Measurements from ENCODE around the gene ANLN. TPM values are rescaled to one million over a fixed set of nuclear protein-coding genes. Genes with fewer than 3 reads are reported as not detected.
"Not testable (repeated sequence)": the region's sequence is repeated elsewhere in the genome, so short reads cannot be mapped to it uniquely, and the experiment has no call there.

ANLN gene
- total RNA-seq, 1 experiment from 2014 or later, result 78.9 TPM

GRCh38 chr7:36372156-36372555, 17.5 kb upstream of the ANLN start:
- Mint-ChIP-seq H3K4me3 (no peak overlapping the region), H3K4me1 (0 out of 4 replicates have a peak, but pooled peaks cover 0 to 3% of the 10 kb centered on the region in 2 experiments), H3K36me3 (ENCODE audit: insufficient read depth in 1 of 3, low read depth in 3 of 3) (no peaks in the 10 kb centered on the region), H3K9me3 (no peaks in the 10 kb centered on the region), H3K27ac (no peak overlapping the region; a peak in 1 of 7 replicates), H3K27me3 (ENCODE audit: low read depth) (peaks cover 43% of the 10 kb centered on the region)
- Histone ChIP-seq H4K5ac (ENCODE audit: insufficient read length, low read depth, low read length) (no peak overlapping the region), H3K23ac (ENCODE audit: insufficient read length, low read depth, low read length) (no peak overlapping the region), H3K27ac (ENCODE audit: insufficient read length, low read depth, low read length) (no peak overlapping the region), H3T11ph (ENCODE audit: low read length) (no peak overlapping the region), H2AFZ (ENCODE audit: low read length) (no peak overlapping the region), H2BK120ac (ENCODE audit: low read depth, low read length, poor library complexity, severe bottlenecking) (no peak overlapping the region), H3K4me2 (ENCODE audit: insufficient read depth, insufficient read length, low read length) (no peak overlapping the region), H4K8ac (replicated peaks; ENCODE audit: insufficient read length, low read depth, low read length) (no peak overlapping the region), H3K9me3 (ENCODE audit: control insufficient read depth, low read depth, low read length) (no peaks in the 10 kb centered on the region), H4K91ac (ENCODE audit: insufficient read length, low read depth, low read length) (no peak overlapping the region), H2AK5ac (ENCODE audit: insufficient read length, low read length) (no peak overlapping the region), H2BK5ac (ENCODE audit: insufficient read length, low read length) (no peak overlapping the region), H2BK12ac (ENCODE audit: insufficient read length, low read depth, low read length) (no peak overlapping the region), H4K20me1 (ENCODE audit: control insufficient read depth, insufficient read depth, insufficient read length) (no peaks in the 10 kb centered on the region), H3K27me3 (ENCODE audit: insufficient read depth, low read length) (no peaks in the 10 kb centered on the region; the same call in 1 of the 2 replicates), H3K9ac (ENCODE audit: extremely low read depth, insufficient read length, low read length) (no peak overlapping the region), H2BK20ac (ENCODE audit: low read depth, low read length, poor library complexity, severe bottlenecking) (no peak overlapping the region), H3K56ac (ENCODE audit: insufficient read length, low read depth, low read length) (no peak overlapping the region), H3K4ac (ENCODE audit: low read depth, low read length) (no peak overlapping the region), H3K79me1 (ENCODE audit: insufficient read depth, low read depth, low read length, poor library complexity, severe bottlenecking) (no peaks in the 10 kb centered on the region), H2BK15ac (ENCODE audit: low read depth, low read length) (no peak overlapping the region), H3K18ac (ENCODE audit: insufficient read length, low read depth, low read length) (no peak overlapping the region), H3K14ac (ENCODE audit: insufficient read depth, low read length) (no peak overlapping the region), H3K79me2 (ENCODE audit: insufficient read depth, low read length) (no peaks in the 10 kb centered on the region), H3K23me2 (ENCODE audit: insufficient read length, low read depth, low read length, poor library complexity, severe bottlenecking) (no peaks in the 10 kb centered on the region), H3K4me1 (ENCODE audit: insufficient read depth, low read length) (no peaks in the 10 kb centered on the region)
- no CpG with 5 or more reads among the region's 4 CpGs for WGBS (ENCODE audit: extremely low coverage, insufficient read length, low lambda C conversion rate)
- TF ChIP-seq, protein P1, sequence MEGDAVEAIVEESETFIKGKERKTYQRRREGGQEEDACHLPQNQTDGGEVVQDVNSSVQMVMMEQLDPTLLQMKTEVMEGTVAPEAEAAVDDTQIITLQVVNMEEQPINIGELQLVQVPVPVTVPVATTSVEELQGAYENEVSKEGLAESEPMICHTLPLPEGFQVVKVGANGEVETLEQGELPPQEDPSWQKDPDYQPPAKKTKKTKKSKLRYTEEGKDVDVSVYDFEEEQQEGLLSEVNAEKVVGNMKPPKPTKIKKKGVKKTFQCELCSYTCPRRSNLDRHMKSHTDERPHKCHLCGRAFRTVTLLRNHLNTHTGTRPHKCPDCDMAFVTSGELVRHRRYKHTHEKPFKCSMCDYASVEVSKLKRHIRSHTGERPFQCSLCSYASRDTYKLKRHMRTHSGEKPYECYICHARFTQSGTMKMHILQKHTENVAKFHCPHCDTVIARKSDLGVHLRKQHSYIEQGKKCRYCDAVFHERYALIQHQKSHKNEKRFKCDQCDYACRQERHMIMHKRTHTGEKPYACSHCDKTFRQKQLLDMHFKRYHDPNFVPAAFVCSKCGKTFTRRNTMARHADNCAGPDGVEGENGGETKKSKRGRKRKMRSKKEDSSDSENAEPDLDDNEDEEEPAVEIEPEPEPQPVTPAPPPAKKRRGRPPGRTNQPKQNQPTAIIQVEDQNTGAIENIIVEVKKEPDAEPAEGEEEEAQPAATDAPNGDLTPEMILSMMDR (conservative IDR thresholded peaks at IDR 0.05), result no peak
- DNase-seq, result no peak

GRCh38 chr7:36378555-36378954, 11.1 kb upstream of the ANLN start:
- H3K4me3 Mint-ChIP-seq; H4K5ac ChIP-seq (ENCODE audit: insufficient read length, low read depth, low read length); H4K91ac ChIP-seq (ENCODE audit: insufficient read length, low read depth, low read length); H3K4me1 ChIP-seq (ENCODE audit: insufficient read depth, low read length); H3K9ac ChIP-seq (ENCODE audit: extremely low read depth, insufficient read length, low read length); H3K23me2 ChIP-seq (ENCODE audit: insufficient read length, low read depth, low read length, poor library complexity, severe bottlenecking); H3K79me2 ChIP-seq (ENCODE audit: insufficient read depth, low read length); H3T11ph ChIP-seq (ENCODE audit: low read length); H3K4me1 Mint-ChIP-seq; H3K18ac ChIP-seq (ENCODE audit: insufficient read length, low read depth, low read length); H3K14ac ChIP-seq (ENCODE audit: insufficient read depth, low read length); DNase-seq; H3K27ac ChIP-seq (ENCODE audit: insufficient read length, low read depth, low read length); H3K23ac ChIP-seq (ENCODE audit: insufficient read length, low read depth, low read length); H2BK5ac ChIP-seq (ENCODE audit: insufficient read length, low read length); H2AK5ac ChIP-seq (ENCODE audit: insufficient read length, low read length); H2AFZ ChIP-seq (ENCODE audit: low read length); H3K9me3 ChIP-seq (ENCODE audit: control insufficient read depth, low read depth, low read length); H2BK12ac ChIP-seq (ENCODE audit: insufficient read length, low read depth, low read length); H3K56ac ChIP-seq (ENCODE audit: insufficient read length, low read depth, low read length); H3K27me3 ChIP-seq (ENCODE audit: insufficient read depth, low read length); H2BK15ac ChIP-seq (ENCODE audit: low read depth, low read length); H3K4me2 ChIP-seq (ENCODE audit: insufficient read depth, insufficient read length, low read length); H3K79me1 ChIP-seq (ENCODE audit: insufficient read depth, low read depth, low read length, poor library complexity, severe bottlenecking); H3K27ac Mint-ChIP-seq; H3K36me3 Mint-ChIP-seq (ENCODE audit: insufficient read depth in 1 of 3, low read depth in 3 of 3); H2BK120ac ChIP-seq (ENCODE audit: low read depth, low read length, poor library complexity, severe bottlenecking); H4K20me1 ChIP-seq (ENCODE audit: control insufficient read depth, insufficient read depth, insufficient read length); H3K4ac ChIP-seq (ENCODE audit: low read depth, low read length); H2BK20ac ChIP-seq (ENCODE audit: low read depth, low read length, poor library complexity, severe bottlenecking); H4K8ac ChIP-seq (replicated peaks; ENCODE audit: insufficient read length, low read depth, low read length): not testable (repeated sequence)
- H3K27me3 Mint-ChIP-seq (ENCODE audit: low read depth), result peaks cover 19% of the 10 kb centered on the region
- WGBS (ENCODE audit: extremely low coverage, insufficient read length, low lambda C conversion rate), result no CpG with 5 or more reads among the region's 7 CpGs
- peaks cover 6 to 10% of the 10 kb centered on the region in 2 experiments for H3K9me3 Mint-ChIP-seq

Measured in H9 (cell line).